Measurements from ENCODE around the gene ADAMTS14. TPM values are rescaled to one million over a fixed set of nuclear protein-coding genes. Genes with fewer than 3 reads are reported as not detected.

Gene ADAMTS14
- total RNA-seq, 1 experiment from 2014 or later: 0.91 TPM

DNA sequence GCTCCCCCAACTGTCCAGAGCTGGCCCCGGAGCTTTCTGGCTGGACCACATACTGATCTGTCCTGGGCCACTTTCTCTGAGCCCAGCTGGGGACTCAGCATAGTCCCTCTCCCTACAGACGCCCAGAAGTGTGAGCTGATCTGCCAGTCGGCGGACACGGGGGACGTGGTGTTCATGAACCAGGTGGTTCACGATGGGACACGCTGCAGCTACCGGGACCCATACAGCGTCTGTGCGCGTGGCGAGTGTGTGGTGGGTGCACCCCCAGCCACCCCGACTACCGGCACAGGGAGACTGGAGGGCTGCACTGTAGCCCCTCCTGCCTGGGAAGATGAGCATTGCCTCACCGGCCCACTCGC is 71.1 kb downstream of the ADAMTS14 start:
- Histone ChIP-seq H3K9ac (ENCODE audit: low read length) (no peak overlapping the region), H3K36me3 (ENCODE audit: low read depth, low read length) (no peaks in the 10 kb centered on the region), H3K9me3 (ENCODE audit: low read length) (no peaks in the 10 kb centered on the region), H3K27ac (ENCODE audit: low read length) (no peak overlapping the region), H4K20me1 (ENCODE audit: low read length) (no peaks in the 10 kb centered on the region), H3K9me2 (replicated peaks; ENCODE audit: low read length) (no peaks in the 10 kb centered on the region), H3F3A (ENCODE audit: low read length, unreplicated experiment) (no peaks in the 10 kb centered on the region), H3K4me1 (ENCODE audit: insufficient read depth, low read length) (no peaks in the 10 kb centered on the region), H3K79me2 (ENCODE audit: low read length) (no peaks in the 10 kb centered on the region), H3K4me3 (ENCODE audit: low read length) (no peak overlapping the region), H3K4me2 (ENCODE audit: low read length) (no peak overlapping the region), H3K27me3 (ENCODE audit: low read length) (no peaks in the 10 kb centered on the region), H2AFZ (ENCODE audit: low read length) (no peak overlapping the region)
- TF ChIP-seq EZH2 (IDR thresholded peaks at IDR 0.05; ENCODE audit: low read length, unreplicated experiment): no peak
- TF ChIP-seq, protein P1, sequence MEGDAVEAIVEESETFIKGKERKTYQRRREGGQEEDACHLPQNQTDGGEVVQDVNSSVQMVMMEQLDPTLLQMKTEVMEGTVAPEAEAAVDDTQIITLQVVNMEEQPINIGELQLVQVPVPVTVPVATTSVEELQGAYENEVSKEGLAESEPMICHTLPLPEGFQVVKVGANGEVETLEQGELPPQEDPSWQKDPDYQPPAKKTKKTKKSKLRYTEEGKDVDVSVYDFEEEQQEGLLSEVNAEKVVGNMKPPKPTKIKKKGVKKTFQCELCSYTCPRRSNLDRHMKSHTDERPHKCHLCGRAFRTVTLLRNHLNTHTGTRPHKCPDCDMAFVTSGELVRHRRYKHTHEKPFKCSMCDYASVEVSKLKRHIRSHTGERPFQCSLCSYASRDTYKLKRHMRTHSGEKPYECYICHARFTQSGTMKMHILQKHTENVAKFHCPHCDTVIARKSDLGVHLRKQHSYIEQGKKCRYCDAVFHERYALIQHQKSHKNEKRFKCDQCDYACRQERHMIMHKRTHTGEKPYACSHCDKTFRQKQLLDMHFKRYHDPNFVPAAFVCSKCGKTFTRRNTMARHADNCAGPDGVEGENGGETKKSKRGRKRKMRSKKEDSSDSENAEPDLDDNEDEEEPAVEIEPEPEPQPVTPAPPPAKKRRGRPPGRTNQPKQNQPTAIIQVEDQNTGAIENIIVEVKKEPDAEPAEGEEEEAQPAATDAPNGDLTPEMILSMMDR (conservative IDR thresholded peaks at IDR 0.05; ENCODE audit: low read depth, low read length): no peak
- no peak for TF ChIP-seq EZH2phosphoT487 (IDR thresholded peaks at IDR 0.05; ENCODE audit: borderline replicate concordance, low read length)
- ATAC-seq: no peak
- ChIA-PET POLR2A (ENCODE audit: unreplicated experiment) (no interaction called here), CTCF (no interaction called here)
- DNase-seq: no peak
- no TSS peak for BruUV-seq (replicated peaks)
- intact Hi-C loops (cut with micrococcal nuclease): no loop called here

DNA sequence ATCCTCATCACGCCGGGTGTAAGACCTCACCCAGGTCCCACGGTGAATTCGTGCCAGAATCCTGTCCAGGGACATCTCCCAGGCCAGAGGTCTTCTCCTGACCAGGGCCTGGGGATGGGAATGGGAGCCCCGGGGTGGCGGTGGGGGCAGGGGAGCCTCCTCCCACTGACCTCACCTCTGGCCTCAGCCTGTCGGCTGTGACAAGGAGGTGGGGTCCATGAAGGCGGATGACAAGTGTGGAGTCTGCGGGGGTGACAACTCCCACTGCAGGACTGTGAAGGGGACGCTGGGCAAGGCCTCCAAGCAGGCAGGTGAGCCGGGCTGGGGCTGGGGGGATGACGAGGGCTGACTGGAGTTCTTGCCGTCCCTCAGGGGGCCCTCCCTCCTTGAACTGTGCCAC is 71.6 kb downstream of the ADAMTS14 start:
- Histone ChIP-seq H3K4me3 (ENCODE audit: low read length) (no peak overlapping the region), H3K79me2 (ENCODE audit: low read length) (no peaks in the 10 kb centered on the region), H2AFZ (ENCODE audit: low read length) (no peak overlapping the region), H3F3A (ENCODE audit: low read length, unreplicated experiment) (no peaks in the 10 kb centered on the region), H3K9me2 (replicated peaks; ENCODE audit: low read length) (no peaks in the 10 kb centered on the region), H3K36me3 (ENCODE audit: low read depth, low read length) (no peaks in the 10 kb centered on the region), H3K9ac (ENCODE audit: low read length) (no peak overlapping the region), H3K4me1 (ENCODE audit: insufficient read depth, low read length) (no peaks in the 10 kb centered on the region), H4K20me1 (ENCODE audit: low read length) (no peaks in the 10 kb centered on the region), H3K27ac (ENCODE audit: low read length) (no peak overlapping the region), H3K9me3 (ENCODE audit: low read length) (no peaks in the 10 kb centered on the region), H3K27me3 (ENCODE audit: low read length) (no peaks in the 10 kb centered on the region), H3K4me2 (ENCODE audit: low read length) (no peak overlapping the region)
- ChIA-PET CTCF (no interaction called here), POLR2A (ENCODE audit: unreplicated experiment) (no interaction called here)
- ATAC-seq: no peak
- BruUV-seq (replicated peaks): no TSS peak
- TF ChIP-seq, protein P1 (conservative IDR thresholded peaks at IDR 0.05; ENCODE audit: low read depth, low read length): no peak
- TF ChIP-seq EZH2 (IDR thresholded peaks at IDR 0.05; ENCODE audit: low read length, unreplicated experiment): no peak
- TF ChIP-seq EZH2phosphoT487 (IDR thresholded peaks at IDR 0.05; ENCODE audit: borderline replicate concordance, low read length): no peak
- DNase-seq: no peak
- intact Hi-C loops (cut with micrococcal nuclease): no loop called here

DNA sequence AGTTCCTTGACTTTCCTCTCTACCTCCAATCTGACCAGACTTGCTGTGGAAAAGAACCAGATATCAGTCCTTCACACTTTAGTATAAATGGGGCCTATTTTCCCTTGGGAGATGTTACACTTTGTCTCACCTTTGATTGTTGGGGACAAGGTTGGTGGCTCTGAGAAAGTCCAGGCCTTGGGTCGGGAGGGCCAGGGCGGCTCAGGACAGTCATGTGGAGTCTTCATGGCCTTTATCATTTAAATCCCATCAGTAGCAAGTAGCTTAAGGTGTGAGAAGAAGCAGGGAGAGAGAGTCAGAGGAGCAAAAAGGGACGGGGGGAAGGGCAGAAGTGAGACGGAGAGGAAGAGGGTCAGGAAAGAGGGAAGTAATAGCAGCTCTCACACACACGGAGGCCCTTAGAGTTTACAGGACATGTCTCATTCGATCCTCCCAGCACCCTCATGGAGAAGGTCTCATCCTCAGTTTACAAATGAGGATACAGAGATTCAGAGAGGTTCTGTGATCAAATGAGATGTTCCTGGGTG is 72.4 kb downstream of the ADAMTS14 start:
- no peaks in the 10 kb centered on the region for H3K9me2 ChIP-seq (replicated peaks; ENCODE audit: low read length)
- H3F3A ChIP-seq (ENCODE audit: low read length, unreplicated experiment): no peaks in the 10 kb centered on the region
- intact Hi-C loops (cut with micrococcal nuclease): no loop called here
- no peaks in the 10 kb centered on the region for H4K20me1 ChIP-seq (ENCODE audit: low read length)
- H3K4me3 ChIP-seq (ENCODE audit: low read length): no peak overlapping the region
- BruUV-seq (replicated peaks): no TSS peak
- H3K27me3 ChIP-seq (ENCODE audit: low read length): no peaks in the 10 kb centered on the region
- H3K27ac ChIP-seq (ENCODE audit: low read length): no peak overlapping the region
- ChIA-PET CTCF (no interaction called here), POLR2A (ENCODE audit: unreplicated experiment) (no interaction called here)
- DNase-seq (no peak), ATAC-seq (no peak)
- H3K4me1 ChIP-seq (ENCODE audit: insufficient read depth, low read length): no peaks in the 10 kb centered on the region
- H2AFZ ChIP-seq (ENCODE audit: low read length): no peak overlapping the region
- no peak overlapping the region for H3K9ac ChIP-seq (ENCODE audit: low read length)
- TF ChIP-seq, protein P1 (conservative IDR thresholded peaks at IDR 0.05; ENCODE audit: low read depth, low read length): no peak
- TF ChIP-seq EZH2phosphoT487 (IDR thresholded peaks at IDR 0.05; ENCODE audit: borderline replicate concordance, low read length): no peak
- TF ChIP-seq EZH2 (IDR thresholded peaks at IDR 0.05; ENCODE audit: low read length, unreplicated experiment): no peak
- H3K36me3 ChIP-seq (ENCODE audit: low read depth, low read length): no peaks in the 10 kb centered on the region
- no peaks in the 10 kb centered on the region for H3K9me3 ChIP-seq (ENCODE audit: low read length)
- H3K4me2 ChIP-seq (ENCODE audit: low read length): no peak overlapping the region
- no peaks in the 10 kb centered on the region for H3K79me2 ChIP-seq (ENCODE audit: low read length)

Measured in PC-3 (cell line).